ENCODE results near the gene PSMD6.

Gene PSMD6

DNA sequence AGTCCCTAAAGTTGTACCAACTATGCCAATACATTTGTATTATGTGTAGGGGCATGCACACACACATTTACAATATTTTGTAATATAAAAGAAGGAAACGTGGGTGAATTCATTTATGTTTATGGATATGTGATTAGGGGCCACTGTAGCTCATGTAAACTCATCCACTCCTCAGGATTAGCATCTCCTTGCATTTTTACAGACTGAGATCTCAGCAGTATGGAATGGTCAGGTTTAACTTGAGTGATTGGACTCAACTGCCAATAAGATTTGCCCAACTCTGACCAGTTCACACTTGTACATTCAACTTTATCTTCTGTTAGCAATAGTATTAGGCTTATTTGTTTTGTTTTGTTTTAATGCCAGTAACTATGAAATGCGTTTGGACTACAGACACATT is 36.5 kb downstream of the PSMD6 start:
- TF ChIP-seq, protein P1, sequence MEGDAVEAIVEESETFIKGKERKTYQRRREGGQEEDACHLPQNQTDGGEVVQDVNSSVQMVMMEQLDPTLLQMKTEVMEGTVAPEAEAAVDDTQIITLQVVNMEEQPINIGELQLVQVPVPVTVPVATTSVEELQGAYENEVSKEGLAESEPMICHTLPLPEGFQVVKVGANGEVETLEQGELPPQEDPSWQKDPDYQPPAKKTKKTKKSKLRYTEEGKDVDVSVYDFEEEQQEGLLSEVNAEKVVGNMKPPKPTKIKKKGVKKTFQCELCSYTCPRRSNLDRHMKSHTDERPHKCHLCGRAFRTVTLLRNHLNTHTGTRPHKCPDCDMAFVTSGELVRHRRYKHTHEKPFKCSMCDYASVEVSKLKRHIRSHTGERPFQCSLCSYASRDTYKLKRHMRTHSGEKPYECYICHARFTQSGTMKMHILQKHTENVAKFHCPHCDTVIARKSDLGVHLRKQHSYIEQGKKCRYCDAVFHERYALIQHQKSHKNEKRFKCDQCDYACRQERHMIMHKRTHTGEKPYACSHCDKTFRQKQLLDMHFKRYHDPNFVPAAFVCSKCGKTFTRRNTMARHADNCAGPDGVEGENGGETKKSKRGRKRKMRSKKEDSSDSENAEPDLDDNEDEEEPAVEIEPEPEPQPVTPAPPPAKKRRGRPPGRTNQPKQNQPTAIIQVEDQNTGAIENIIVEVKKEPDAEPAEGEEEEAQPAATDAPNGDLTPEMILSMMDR (conservative IDR thresholded peaks at IDR 0.05), result no peak
- no peak overlapping the region for H3K27ac ChIP-seq

- H3K27ac ChIP-seq, result no peak overlapping the region
- TF ChIP-seq, protein P1 (conservative IDR thresholded peaks at IDR 0.05), result no peak
Observed at GRCh38 chr3:63986146-63986545, 37.1 kb downstream of the PSMD6 start.

- TF ChIP-seq, protein P1 (conservative IDR thresholded peaks at IDR 0.05), result no peak
- H3K27ac ChIP-seq, result no peak overlapping the region
Observed at GRCh38 chr3:63984391-63984790, 38.9 kb downstream of the PSMD6 start.

- H3K27ac ChIP-seq, result no peak overlapping the region
- TF ChIP-seq, protein P1 (conservative IDR thresholded peaks at IDR 0.05), result no peak
Observed at GRCh38 chr3:63981980-63982379, 41.3 kb downstream of the PSMD6 start.

DNA sequence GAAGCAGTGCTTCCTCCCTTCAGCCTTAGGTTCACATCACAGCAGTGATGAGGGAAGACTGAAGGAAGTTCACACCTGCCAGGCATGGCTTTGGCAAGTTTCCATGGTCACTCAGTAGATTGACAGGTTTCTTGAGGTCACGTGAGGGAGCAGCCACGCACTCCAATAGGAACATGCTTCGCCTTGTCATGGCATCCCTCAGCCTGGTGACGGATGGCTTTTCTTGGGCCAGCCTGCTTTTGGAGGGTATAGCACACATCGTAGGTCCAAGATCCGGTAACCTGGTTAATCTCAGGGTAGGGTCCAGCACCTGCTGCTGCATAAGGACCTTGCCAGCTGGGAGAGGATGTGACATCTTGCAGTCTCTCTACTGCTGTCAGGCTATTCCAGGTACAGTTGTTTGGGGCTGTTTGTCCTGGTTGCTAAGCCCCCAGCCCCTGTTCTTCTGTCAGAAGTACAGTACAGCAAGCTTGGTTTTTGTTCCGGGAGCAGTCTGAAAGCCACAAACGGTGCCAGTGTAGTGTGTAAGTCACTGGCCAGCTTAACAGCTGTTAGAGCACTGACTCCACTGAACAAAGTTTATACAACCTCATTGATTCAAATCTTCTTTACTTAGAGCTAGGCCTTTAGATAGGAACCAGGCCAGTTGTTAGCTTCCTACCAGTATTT is 42.3 kb downstream of the PSMD6 start:
- TF ChIP-seq, protein P1 (conservative IDR thresholded peaks at IDR 0.05), result no peak
- H3K27ac ChIP-seq, result no peak overlapping the region

DNA sequence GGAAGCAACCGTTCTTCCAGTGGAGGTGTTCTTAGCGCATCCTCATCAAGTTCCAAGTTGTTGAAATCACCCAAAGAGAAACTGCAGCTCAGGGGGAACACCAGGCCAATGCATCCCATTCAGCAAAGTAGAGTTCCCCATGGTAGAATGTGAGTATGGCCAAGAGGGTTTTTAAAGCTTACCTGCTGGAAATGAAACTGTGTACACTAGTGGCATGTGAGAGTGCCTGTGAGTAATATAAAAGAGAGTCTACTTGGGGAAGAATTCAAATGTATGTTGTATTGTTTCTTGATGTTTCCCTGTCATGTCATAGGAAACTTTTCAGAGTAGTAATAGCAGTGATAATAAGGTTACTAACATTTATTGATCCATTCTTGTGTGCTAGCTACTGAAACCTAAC is 43.3 kb downstream of the PSMD6 start:
- no peak overlapping the region for H3K27ac ChIP-seq
- TF ChIP-seq, protein P1 (conservative IDR thresholded peaks at IDR 0.05), result no peak

GRCh38 chr3:63979093-63979885 is 44.0 kb downstream of the PSMD6 start:
- TF ChIP-seq, protein P1 (conservative IDR thresholded peaks at IDR 0.05), result no peak
- H3K27ac ChIP-seq, result 0 out of 2 replicates have a peak overlapping the region, but pooled peaks have one; percentile 6
